Central memory CD8-positive, alpha-beta T cell (primary cell): ENCODE results near the gene RDX.
A peak's percentile ranks its signal among the peaks of the same experiment; 100 is the strongest.

ENCODE experiments used
- ATAC-seq: fragments of 150-1000 bp; cut with Tn5 transposase; replicated peaks from 2 replicates; pipeline ENCODE4 v1.10.0; 2022; ENCODE audit warnings: mild to moderate bottlenecking, moderate FRiP score, moderate number of reproducible peaks; ENCODE audit not compliant: poor library complexity, severe bottlenecking; ENCODE audit errors: extremely low read depth
- DNase-seq, 2 donors: peaks; one replicate each; pipeline ENCODE4 v3.0.0; 2021; ENCODE audit warnings: low spot score in 2 of 2
- H3K27ac Mint-ChIP-seq: one replicate; pipeline ENCODE4 v1.8.0; 2022; ENCODE audit warnings: low read depth, mild to moderate bottlenecking, moderate library complexity, mixed read lengths
- H3K27me3 Mint-ChIP-seq: one replicate; pipeline ENCODE4 v1.8.0; 2022; ENCODE audit warnings: mixed read lengths
- H3K36me3 Mint-ChIP-seq: one replicate; pipeline ENCODE4 v1.8.0; 2022; ENCODE audit warnings: mild to moderate bottlenecking, moderate library complexity, mixed read lengths; ENCODE audit not compliant: insufficient read depth
- H3K4me1 Mint-ChIP-seq: one replicate; pipeline ENCODE4 v1.8.0; 2022; ENCODE audit warnings: mixed read lengths
- H3K4me3 Mint-ChIP-seq: one replicate; pipeline ENCODE4 v1.8.0; 2022; ENCODE audit warnings: mild to moderate bottlenecking, moderate library complexity, mixed read lengths
- H3K9me3 Mint-ChIP-seq: one replicate; pipeline ENCODE4 v1.8.0; 2022; ENCODE audit warnings: mixed read lengths

RDX gene

DNA sequence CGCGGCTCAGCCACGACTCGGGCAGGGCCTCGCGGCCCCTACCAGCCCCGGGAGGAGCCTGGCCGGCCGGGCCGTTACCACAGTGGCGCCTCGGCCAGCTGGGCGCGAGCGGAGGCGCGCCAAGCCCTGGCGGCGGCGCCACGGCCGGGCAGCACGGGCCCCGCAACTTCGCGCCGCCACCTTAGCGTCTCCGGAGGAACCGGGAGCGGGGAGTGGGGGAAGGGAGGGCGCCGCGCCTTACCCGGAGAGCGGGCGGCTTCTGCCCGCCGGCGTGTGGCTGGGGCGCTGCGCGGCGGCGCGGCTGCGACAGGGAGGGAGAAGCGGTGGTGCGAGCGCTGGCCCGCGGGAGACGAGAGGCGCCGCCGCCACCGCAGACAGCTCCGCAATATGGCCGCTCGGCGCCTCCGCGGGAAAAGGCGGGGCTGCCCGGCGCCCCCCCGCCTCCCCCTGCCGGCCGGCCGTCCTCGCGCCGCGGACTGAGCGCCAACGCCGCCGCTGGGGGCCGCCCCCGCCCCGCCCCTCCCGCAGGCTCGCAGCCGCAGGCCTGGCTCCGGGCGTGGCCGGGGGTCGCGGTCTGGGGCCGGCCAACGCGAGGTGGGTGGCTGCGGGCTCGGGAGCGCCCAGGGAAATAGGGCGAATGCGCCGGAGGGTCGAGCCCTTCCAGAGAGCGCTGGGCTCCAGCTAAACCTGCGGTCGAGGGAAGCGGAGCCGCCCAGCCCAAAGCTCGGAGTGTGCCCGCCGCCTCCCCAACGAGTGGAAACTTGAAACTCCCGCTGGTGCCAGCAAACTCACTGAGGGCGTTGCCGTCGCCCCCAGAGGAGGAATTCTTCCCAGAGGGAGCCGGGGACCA lies at the start of gene RDX:
TSS of gene RDX (minus strand) at position 389 of the 850 bp plus-strand sequence. CDS start 16,922 bp downstream, outside the sequence.
- Mint-ChIP-seq H3K4me3 (peak within 1 kb of the TSS; percentile 83), H3K36me3 (peaks cover 3% of the 10 kb centered on the region), H3K27me3 (no peaks in the 10 kb centered on the region), H3K4me1 (peaks cover 12% of the 10 kb centered on the region), H3K9me3 (peaks cover 5% of the 10 kb centered on the region), H3K27ac (peak within 1 kb of the TSS; percentile 59)
- DNase-seq (peak in 1 of 2 donors; percentile 29), ATAC-seq (peak; percentile 60)

DNA sequence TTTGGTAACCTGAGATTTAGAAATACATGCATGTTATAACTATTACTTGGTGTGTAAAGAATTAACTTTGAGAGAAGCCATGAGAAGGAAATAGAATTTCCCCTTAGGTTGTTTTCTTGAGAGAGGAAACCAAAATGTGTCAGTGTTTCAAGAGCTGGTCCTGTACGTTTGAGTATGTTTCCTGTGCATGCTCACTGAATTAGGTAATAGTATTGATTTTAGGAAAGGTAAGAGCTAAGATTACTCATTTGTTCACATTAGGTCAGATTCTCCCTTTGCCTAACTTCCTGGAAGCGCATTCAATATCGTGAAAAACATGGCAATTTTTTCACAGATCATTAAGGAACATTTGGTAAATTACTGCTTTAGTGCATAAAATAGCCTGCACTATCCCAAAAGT lies 49.3 kb upstream of the RDX start:
- Mint-ChIP-seq H3K4me1 (peaks cover 25% of the 10 kb centered on the region), H3K9me3 (no peaks in the 10 kb centered on the region), H3K4me3 (no peak overlapping the region), H3K27me3 (no peaks in the 10 kb centered on the region), H3K36me3 (no peaks in the 10 kb centered on the region), H3K27ac (peak overlapping the region; percentile 23)
- DNase-seq (no peak), ATAC-seq (no peak)

DNA sequence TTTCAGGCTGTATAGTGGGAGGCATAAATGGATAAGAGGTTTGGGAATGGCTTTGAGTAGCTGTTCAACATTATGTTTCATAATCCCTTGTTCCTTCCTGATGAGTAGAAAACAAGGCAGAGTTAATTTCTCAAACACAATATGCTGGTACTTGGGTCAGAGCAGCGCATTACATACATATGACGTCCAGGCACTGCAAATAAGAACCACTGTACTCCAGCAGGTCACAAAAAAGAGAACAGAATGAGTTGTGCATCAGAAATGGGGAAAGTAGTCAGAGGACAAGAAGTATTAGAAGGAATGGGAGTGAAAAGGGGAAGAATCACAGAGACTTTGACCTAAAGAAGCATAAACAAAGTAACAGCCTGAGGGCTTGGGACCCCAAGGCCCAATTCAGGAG lies 44.0 kb upstream of the RDX start:
- no peaks in the 10 kb centered on the region for H3K9me3 Mint-ChIP-seq
- DNase-seq, result no peak
- H3K27ac Mint-ChIP-seq, result no peak overlapping the region
- no peak overlapping the region for H3K4me3 Mint-ChIP-seq
- no peak for ATAC-seq
- H3K27me3 Mint-ChIP-seq, result no peaks in the 10 kb centered on the region
- peaks cover 5% of the 10 kb centered on the region for H3K4me1 Mint-ChIP-seq
- H3K36me3 Mint-ChIP-seq, result no peaks in the 10 kb centered on the region

- Mint-ChIP-seq H3K27ac (no peak overlapping the region), H3K4me3 (no peak overlapping the region), H3K9me3 (no peaks in the 10 kb centered on the region), H3K27me3 (no peaks in the 10 kb centered on the region), H3K4me1 (peaks cover under 1% of the 10 kb centered on the region), H3K36me3 (no peaks in the 10 kb centered on the region)
- ATAC-seq (no peak), DNase-seq (no peak)
Measured at GRCh38 chr11:110339456-110340250, 43.2 kb upstream of the RDX start.

GRCh38 chr11:110338684-110339083 lies 42.3 kb upstream of the RDX start:
- no peaks in the 10 kb centered on the region for H3K4me1 Mint-ChIP-seq
- ATAC-seq, result no peak
- H3K27ac Mint-ChIP-seq, result no peak overlapping the region

DNA sequence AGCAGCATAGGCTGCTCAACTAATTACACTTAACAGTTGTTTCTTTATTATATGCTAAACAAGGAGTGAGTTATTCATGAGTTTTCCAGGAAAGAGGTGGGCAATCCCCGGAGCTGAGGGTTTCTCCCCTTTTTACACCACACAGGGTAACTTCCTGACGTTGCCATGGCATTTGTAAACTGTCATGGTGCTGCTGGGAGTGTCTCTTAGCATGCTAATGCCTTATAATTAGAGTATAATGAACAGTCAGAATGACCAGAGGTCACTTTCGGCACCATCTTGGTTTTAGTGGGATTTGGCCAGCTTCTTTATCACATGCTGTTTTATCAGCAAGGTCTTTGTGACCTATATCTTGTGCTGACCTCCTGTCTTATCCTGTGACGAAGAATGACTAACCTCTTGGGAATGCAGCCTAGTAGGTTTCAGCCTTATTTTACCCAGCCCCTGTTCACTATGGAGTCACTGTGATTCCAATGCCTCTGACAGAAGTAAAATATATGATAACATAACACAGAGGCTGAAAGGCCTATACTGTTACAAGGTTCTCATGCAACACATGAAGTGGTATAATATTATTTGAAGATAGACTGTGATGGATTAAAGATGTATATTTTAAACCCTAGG lies 41.3 kb upstream of the RDX start:
- Mint-ChIP-seq H3K9me3 (no peaks in the 10 kb centered on the region), H3K4me3 (no peak overlapping the region), H3K36me3 (no peaks in the 10 kb centered on the region), H3K27me3 (no peaks in the 10 kb centered on the region), H3K4me1 (no peaks in the 10 kb centered on the region), H3K27ac (no peak overlapping the region)
- ATAC-seq (no peak), DNase-seq (no peak)

More at GRCh38 chr11:110338684-110339083, 42.3 kb upstream of the RDX start:
- Mint-ChIP-seq H3K4me3 (no peak overlapping the region), H3K27me3 (no peaks in the 10 kb centered on the region), H3K36me3 (no peaks in the 10 kb centered on the region), H3K9me3 (no peaks in the 10 kb centered on the region)
- no peak for DNase-seq

DNA sequence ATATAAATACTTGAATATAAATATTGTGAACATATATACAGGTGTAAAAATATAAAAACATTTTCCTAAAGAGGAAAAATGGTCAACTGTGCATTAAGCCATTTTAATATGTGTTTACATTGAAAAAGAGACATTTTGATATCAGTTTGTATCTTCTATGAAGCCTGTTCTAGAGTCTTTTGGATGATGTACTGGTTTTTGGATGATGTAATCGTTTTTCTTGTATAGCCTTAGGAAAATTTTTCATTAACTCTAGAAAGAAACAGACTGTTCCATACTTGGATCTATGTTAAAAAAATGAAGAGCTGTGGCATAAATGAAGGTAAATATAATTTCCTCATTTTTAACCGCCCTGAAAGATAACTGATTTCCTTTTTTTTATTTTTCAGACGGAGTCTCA lies 39.6 kb upstream of the RDX start:
- no peaks in the 10 kb centered on the region for H3K4me1 Mint-ChIP-seq
- H3K27ac Mint-ChIP-seq, result no peak overlapping the region
- H3K4me3 Mint-ChIP-seq, result no peak overlapping the region

GRCh38 chr11:110335358-110335757 lies 38.9 kb upstream of the RDX start:
- no peak for ATAC-seq
- Mint-ChIP-seq H3K27ac (no peak overlapping the region), H3K4me1 (no peaks in the 10 kb centered on the region)

More for the DNA sequence above, 39.6 kb upstream of the RDX start:
- no peaks in the 10 kb centered on the region for H3K9me3 Mint-ChIP-seq
- H3K27me3 Mint-ChIP-seq, result no peaks in the 10 kb centered on the region
- no peak for DNase-seq
- no peak for ATAC-seq
- H3K36me3 Mint-ChIP-seq, result no peaks in the 10 kb centered on the region

GRCh38 chr11:110331626-110332025 lies 35.2 kb upstream of the RDX start:
- DNase-seq (no peak), ATAC-seq (no peak)
- Mint-ChIP-seq H3K4me3 (no peak overlapping the region), H3K4me1 (peaks cover 19% of the 10 kb centered on the region), H3K9me3 (peaks cover 10% of the 10 kb centered on the region), H3K27ac (no peak overlapping the region), H3K36me3 (no peaks in the 10 kb centered on the region), H3K27me3 (no peaks in the 10 kb centered on the region)

More at GRCh38 chr11:110335358-110335757, 38.9 kb upstream of the RDX start:
- H3K27me3 Mint-ChIP-seq, result no peaks in the 10 kb centered on the region
- no peak for DNase-seq
- H3K9me3 Mint-ChIP-seq, result peaks cover 4% of the 10 kb centered on the region
- no peak overlapping the region for H3K4me3 Mint-ChIP-seq
- H3K36me3 Mint-ChIP-seq, result no peaks in the 10 kb centered on the region

GRCh38 chr11:110329445-110329844 lies 33.0 kb upstream of the RDX start:
- Mint-ChIP-seq H3K4me1 (peaks cover 19% of the 10 kb centered on the region), H3K27me3 (no peaks in the 10 kb centered on the region), H3K27ac (peak overlapping the region; percentile 92), H3K36me3 (no peaks in the 10 kb centered on the region), H3K4me3 (peak overlapping the region; percentile 71), H3K9me3 (peaks cover 10% of the 10 kb centered on the region)
- no peak for ATAC-seq
- DNase-seq, result no peak

DNA sequence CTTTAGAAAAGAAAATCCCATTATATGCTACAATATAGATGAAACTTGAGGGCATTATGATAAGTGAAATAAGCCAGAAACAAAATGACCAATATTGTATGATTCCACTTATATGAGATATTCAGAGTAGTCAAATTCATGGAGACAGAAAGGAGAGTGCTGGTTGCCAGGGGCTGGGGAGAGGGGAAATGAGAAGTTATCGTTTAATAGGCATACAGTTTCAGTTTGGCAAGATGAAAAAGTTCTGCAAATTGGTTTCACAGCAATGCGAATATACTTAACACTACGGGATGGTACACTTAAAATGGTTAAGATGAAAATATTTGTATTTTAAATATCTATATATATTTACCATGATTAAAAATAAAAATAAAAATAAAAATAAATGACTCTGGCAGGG lies 31.1 kb upstream of the RDX start:
- ATAC-seq (no peak), DNase-seq (no peak)
- Mint-ChIP-seq H3K27me3 (no peaks in the 10 kb centered on the region), H3K9me3 (peaks cover 10% of the 10 kb centered on the region), H3K4me1 (peaks cover 19% of the 10 kb centered on the region), H3K27ac (no peak overlapping the region), H3K36me3 (no peaks in the 10 kb centered on the region), H3K4me3 (peak overlapping the region; percentile 71)

DNA sequence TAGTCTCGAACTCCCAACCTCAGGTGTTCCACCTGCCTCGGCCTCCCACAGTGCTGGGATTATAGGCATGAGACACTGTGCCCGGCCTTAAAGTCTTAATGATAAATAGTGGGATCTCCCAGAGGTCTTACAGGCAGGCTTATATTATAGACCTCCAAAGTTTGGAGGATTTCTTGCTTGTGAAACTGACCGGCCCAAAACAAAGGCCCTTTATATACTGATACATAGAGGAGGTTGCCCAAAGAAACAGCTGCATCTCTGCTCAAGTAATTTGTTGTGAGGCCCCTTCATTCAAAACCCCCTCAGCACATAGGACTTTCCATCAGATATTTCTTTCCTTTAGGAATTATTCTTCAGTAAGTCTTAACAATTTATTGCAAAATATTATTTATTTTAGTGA lies 27.4 kb upstream of the RDX start:
- peaks cover under 1% of the 10 kb centered on the region for H3K9me3 Mint-ChIP-seq
- H3K36me3 Mint-ChIP-seq, result no peaks in the 10 kb centered on the region
- H3K4me3 Mint-ChIP-seq, result no peak overlapping the region
- H3K27ac Mint-ChIP-seq, result no peak overlapping the region
- peaks cover 14% of the 10 kb centered on the region for H3K4me1 Mint-ChIP-seq
- DNase-seq (no peak), ATAC-seq (no peak)
- no peaks in the 10 kb centered on the region for H3K27me3 Mint-ChIP-seq
